SJCRH30 (cell line): ENCODE data around the gene DFFB. TPM values are rescaled to one million over a fixed set of nuclear protein-coding genes. Genes with fewer than 3 reads are reported as not detected.
A peak's percentile ranks its signal among the peaks of the same experiment; 100 is the strongest.

Experiments
- DNase-seq, 2 experiments: peaks; one replicate each; pipeline ENCODE4 v3.0.0-alpha.2; 2015 to 2020
- H3K27ac ChIP-seq: fragments of 250-450 bp; sonication (Bioruptor Pico); 2 replicates; pipeline ENCODE4 v1.5.1; 2020; ENCODE audit warnings: mild to moderate bottlenecking, moderate library complexity
- H3K27me3 ChIP-seq: fragments of 250-450 bp; sonication (Bioruptor Pico); 2 replicates; pipeline ENCODE4 v1.5.1; 2020; ENCODE audit warnings: mild to moderate bottlenecking, moderate library complexity
- H3K36me3 ChIP-seq: fragments of 250-450 bp; sonication (Bioruptor Pico); 2 replicates; pipeline ENCODE4 v1.5.1; 2020; ENCODE audit warnings: mild to moderate bottlenecking, moderate library complexity
- H3K4me1 ChIP-seq: fragments of 250-450 bp; sonication (Bioruptor Pico); 2 replicates; pipeline ENCODE4 v1.5.1; 2020; ENCODE audit warnings: mild to moderate bottlenecking, moderate library complexity
- H3K4me3 ChIP-seq: fragments of 250-450 bp; sonication (Bioruptor Pico); 2 replicates; pipeline ENCODE4 v1.5.1; 2020; ENCODE audit warnings: mild to moderate bottlenecking, moderate library complexity
- H3K9me3 ChIP-seq: fragments of 250-450 bp; sonication (Bioruptor Pico); replicated peaks from 2 replicates; pipeline ENCODE4 v1.5.1; 2020; ENCODE audit warnings: mild to moderate bottlenecking, moderate library complexity
- total RNA-seq: library from RNA; depleted of rRNA; stranded (reverse); fragments of >200 nt; shearing (Covaris generic); gene quantifications from 2 replicates; pipeline ENCODE4 v1.2.3, GENCODE V29; 2014

DFFB gene
- total RNA-seq, 1 experiment from 2014 or later = 5.6 TPM

- Histone ChIP-seq H3K27me3 (no peaks in the 10 kb centered on the region), H3K36me3 (peaks cover 31% of the 10 kb centered on the region)
- DNase-seq = no peak
These were observed 10.2 kb upstream of the DFFB start for GRCh38 chr1:3847081-3847480.

DNA sequence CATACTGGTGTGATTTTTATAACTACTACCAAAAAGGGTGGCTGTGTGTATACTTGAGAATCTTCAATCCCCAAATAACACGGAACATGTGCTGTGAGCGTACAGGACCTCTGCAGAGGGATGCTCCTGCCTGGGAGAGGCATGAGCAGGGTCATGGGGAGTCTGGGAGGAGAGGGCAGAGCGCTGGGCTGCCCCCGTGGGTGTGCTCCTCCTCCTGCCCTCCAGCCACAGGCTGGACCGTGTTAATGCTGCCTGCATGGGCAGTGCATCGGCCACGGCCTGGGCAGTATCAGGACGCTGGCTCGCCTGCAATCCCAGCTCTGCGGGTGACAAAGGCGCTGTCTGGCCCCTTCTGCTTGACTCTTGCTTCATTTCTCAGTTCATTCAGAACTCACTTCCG lies 6.4 kb upstream of the DFFB start:
- H3K27me3 ChIP-seq = no peaks in the 10 kb centered on the region
- H3K36me3 ChIP-seq = peaks cover 14% of the 10 kb centered on the region
- H3K4me3 ChIP-seq = no peak overlapping the region
- no peak for DNase-seq
- H3K4me1 ChIP-seq = no peaks in the 10 kb centered on the region
- no peaks in the 10 kb centered on the region for H3K9me3 ChIP-seq
- H3K27ac ChIP-seq = no peak overlapping the region

More at GRCh38 chr1:3847081-3847480, 10.2 kb upstream of the DFFB start:
- Histone ChIP-seq H3K4me3 (no peak overlapping the region), H3K27ac (no peak overlapping the region), H3K9me3 (no peaks in the 10 kb centered on the region), H3K4me1 (no peaks in the 10 kb centered on the region)

DNA sequence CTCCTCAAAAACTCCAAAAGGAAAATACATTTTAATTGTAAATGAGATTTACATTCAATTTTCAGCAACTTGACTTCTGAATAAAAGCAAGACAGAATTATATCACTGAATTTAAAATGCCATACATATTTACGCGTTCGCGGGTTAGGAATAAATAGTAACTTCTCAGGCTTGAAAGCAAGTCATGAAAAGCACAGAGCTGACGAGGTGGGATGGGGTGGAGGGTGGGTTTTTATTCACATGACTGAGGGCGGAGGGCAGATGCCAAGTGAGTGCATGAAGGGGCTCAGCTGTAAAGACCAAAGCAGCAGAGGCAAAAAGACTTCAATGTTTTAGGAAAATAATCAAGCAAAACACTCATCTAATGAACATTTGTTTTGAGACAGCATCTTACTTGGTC lies 6.0 kb upstream of the DFFB start:
- peaks cover 14% of the 10 kb centered on the region for H3K36me3 ChIP-seq
- no peak overlapping the region for H3K27ac ChIP-seq
- no peak for DNase-seq
- H3K4me1 ChIP-seq = no peaks in the 10 kb centered on the region
- H3K4me3 ChIP-seq = no peak overlapping the region
- H3K9me3 ChIP-seq = no peaks in the 10 kb centered on the region
- no peaks in the 10 kb centered on the region for H3K27me3 ChIP-seq

- Histone ChIP-seq H3K36me3 (peaks cover 14% of the 10 kb centered on the region), H3K9me3 (no peaks in the 10 kb centered on the region), H3K27me3 (no peaks in the 10 kb centered on the region), H3K27ac (no peak overlapping the region), H3K4me1 (no peaks in the 10 kb centered on the region), H3K4me3 (no peak overlapping the region)
- no peak for DNase-seq
These were observed 5.2 kb upstream of the DFFB start for GRCh38 chr1:3852091-3852490.

DNA sequence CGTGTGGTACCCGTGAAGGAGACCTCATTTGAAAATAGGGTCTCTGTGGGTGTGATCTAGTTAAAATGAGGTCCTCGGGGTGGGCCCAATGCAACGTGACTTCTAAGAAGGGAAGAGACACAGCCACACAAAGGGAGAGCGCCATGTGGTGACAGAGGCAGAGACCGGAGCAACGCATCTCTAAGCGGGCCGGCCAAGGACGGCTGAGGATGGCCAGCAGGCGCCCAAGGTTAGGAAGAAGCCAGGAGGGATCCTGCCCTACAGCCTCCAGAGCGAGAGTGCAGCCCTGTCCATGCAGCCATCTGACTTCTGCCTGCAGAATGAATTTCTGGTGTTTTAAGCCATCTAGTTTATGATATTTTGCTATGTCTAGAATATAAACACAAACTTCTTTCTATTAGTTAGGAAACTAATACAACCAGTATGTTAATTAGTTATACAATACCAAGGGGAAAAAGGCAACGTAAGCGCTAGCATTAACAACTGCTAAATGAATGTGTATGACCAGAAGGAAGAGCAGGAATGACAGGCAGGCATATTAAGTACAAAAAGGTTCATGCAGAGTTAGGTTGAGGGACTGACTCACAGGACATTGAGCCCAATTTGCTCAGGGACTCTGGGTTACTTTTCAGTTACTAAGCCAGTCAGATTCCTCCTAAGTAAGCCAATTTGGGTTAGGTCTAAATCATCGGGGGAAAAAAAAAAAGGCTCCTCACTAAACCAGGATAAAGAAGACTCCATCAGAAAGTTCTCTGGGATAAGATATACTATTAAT lies 4.4 kb upstream of the DFFB start:
- Histone ChIP-seq H3K9me3 (no peaks in the 10 kb centered on the region), H3K4me3 (no peak overlapping the region), H3K36me3 (peaks cover 12% of the 10 kb centered on the region), H3K4me1 (no peaks in the 10 kb centered on the region), H3K27me3 (no peaks in the 10 kb centered on the region), H3K27ac (no peak overlapping the region)
- no peak for DNase-seq

GRCh38 chr1:3857791-3858129 lies 484 bp downstream of the DFFB start:
- peak overlapping the region; percentile 93 for H3K4me3 ChIP-seq
- no peaks in the 10 kb centered on the region for H3K4me1 ChIP-seq
- peak overlapping the region; percentile 81 for H3K27ac ChIP-seq
- H3K27me3 ChIP-seq = no peaks in the 10 kb centered on the region
- H3K36me3 ChIP-seq = no peaks in the 10 kb centered on the region
- H3K9me3 ChIP-seq = no peaks in the 10 kb centered on the region
- no peak for DNase-seq

GRCh38 chr1:3858231-3858981 lies 1.1 kb downstream of the DFFB start:
- Histone ChIP-seq H3K4me1 (peaks cover under 1% of the 10 kb centered on the region), H3K4me3 (no peak overlapping the region), H3K27me3 (no peaks in the 10 kb centered on the region), H3K27ac (no peak overlapping the region), H3K36me3 (no peaks in the 10 kb centered on the region), H3K9me3 (no peaks in the 10 kb centered on the region)
- DNase-seq = peak in 1 of 2 experiments; percentile 13

DNA sequence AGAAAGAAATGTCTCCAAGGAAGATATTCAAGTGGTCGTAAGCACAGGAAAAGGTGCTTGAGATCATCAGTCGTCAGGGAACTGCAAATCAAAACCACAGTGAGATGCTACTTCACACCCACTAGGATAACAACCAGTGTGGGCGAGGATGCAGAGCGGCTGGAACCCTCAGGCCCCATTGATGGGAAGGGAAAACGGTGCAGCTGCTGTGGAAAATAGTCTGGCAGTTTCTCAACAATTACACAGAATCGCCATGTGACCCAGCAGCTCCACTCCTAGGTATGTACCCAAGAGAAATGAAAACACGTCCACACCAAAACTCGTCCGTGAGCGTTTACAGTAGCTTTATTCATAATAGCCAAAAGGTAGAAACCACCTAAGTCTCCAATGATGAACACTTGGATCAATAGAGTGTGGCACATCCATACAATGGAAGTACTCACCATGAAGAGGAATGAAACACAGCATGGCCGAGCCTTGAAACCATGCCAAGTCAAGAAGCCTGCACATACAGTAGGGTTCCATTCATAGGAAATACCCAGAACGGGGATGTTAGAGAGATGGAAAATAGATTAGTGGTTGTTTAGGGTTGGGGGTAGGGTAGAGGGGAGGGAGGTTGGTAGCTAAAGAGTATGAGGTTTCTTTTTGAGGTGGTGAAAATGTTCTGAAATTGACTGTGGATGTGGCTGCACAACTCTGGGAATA lies 6.1 kb downstream of the DFFB start:
- Histone ChIP-seq H3K9me3 (no peaks in the 10 kb centered on the region), H3K4me3 (peak overlapping the region; percentile 19; the same call in 1 of the 2 replicates), H3K27ac (peak overlapping the region; percentile 64), H3K36me3 (no peaks in the 10 kb centered on the region), H3K4me1 (peaks cover 5% of the 10 kb centered on the region), H3K27me3 (no peaks in the 10 kb centered on the region)
- peak; percentile 58 to 70 for DNase-seq

GRCh38 chr1:3864884-3865283 lies 7.6 kb downstream of the DFFB start:
- H3K36me3 ChIP-seq = no peaks in the 10 kb centered on the region; the same call in 1 of the 2 replicates

DNA sequence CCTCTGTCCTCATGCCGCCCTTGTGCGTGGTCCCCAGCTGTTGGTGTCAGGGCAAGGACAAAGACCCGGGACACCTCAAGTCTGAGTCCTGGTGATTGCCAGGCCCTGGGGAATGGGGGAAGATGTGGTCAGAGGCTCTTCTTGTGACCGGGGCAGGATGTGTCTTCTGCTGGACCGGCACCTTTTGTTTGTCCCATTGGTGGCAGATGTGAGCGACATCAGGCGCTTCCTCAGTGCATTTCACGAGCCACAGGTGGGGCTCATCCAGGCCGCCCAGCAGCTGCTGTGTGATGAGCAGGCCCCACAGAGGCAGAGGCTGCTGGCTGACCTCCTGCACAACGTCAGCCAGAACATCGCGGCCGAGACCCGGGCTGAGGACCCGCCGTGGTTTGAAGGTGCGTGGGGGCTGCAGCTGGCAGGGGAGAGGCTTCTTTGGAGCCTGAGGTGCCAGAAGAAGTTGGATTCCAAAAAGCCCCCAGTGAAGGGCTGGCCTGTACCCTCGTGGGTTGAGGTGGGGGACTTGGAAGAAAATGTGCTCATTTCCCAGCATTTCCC lies 8.4 kb downstream of the DFFB start:
- Histone ChIP-seq H3K4me3 (no peak overlapping the region), H3K36me3 (no peaks in the 10 kb centered on the region; the same call in 1 of the 2 replicates), H3K4me1 (peaks cover 5% of the 10 kb centered on the region), H3K27ac (no peak overlapping the region), H3K27me3 (no peaks in the 10 kb centered on the region), H3K9me3 (no peaks in the 10 kb centered on the region)
- no peak for DNase-seq

More at GRCh38 chr1:3864884-3865283, 7.6 kb downstream of the DFFB start:
- no peak overlapping the region for H3K27ac ChIP-seq
- peaks cover 5% of the 10 kb centered on the region for H3K4me1 ChIP-seq
- H3K9me3 ChIP-seq = no peaks in the 10 kb centered on the region
- H3K27me3 ChIP-seq = no peaks in the 10 kb centered on the region
- no peak for DNase-seq
- H3K4me3 ChIP-seq = no peak overlapping the region

GRCh38 chr1:3868464-3869006 lies 11.3 kb downstream of the DFFB start:
- DNase-seq = no peak
- H3K27ac ChIP-seq = no peak overlapping the region
- no peaks in the 10 kb centered on the region for H3K27me3 ChIP-seq
- H3K4me3 ChIP-seq = no peak overlapping the region
- no peaks in the 10 kb centered on the region; the same call in 1 of the 2 replicates for H3K36me3 ChIP-seq
- peaks cover 2% of the 10 kb centered on the region for H3K4me1 ChIP-seq
- H3K9me3 ChIP-seq = no peaks in the 10 kb centered on the region

DNA sequence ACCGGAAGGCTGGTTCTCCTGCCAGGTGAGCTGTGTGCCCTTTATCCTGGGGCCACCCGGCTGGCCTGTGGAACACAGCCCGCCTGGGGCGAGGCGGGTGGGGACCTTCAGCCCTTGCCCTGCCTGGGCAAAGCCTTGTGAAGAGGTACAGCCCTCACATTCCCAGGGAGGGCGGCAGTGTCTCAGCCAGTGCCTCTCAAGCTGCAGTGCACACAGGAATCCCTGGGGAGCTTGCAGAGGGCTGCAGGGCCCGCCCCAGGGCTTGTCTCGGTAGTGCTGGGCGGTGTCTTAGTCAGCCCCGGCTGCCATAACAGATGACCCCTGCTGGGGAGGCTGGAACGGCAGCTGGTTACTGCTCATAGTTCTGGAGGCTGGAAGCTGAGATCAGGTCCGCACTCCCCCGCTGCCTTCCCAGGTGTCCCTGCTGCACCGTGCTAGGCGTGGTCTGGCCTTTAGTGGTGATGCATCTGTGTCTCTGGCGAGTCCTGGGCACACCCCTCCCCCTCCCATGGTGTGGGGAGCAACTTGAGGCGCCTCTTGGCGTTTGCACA lies 12.6 kb downstream of the DFFB start:
- no peaks in the 10 kb centered on the region; the same call in 1 of the 2 replicates for H3K36me3 ChIP-seq
- no peaks in the 10 kb centered on the region for H3K9me3 ChIP-seq
- peak in 1 of 2 experiments; percentile 22 for DNase-seq
- no peaks in the 10 kb centered on the region for H3K27me3 ChIP-seq
- no peak overlapping the region for H3K27ac ChIP-seq
- no peak overlapping the region for H3K4me3 ChIP-seq
- no peaks in the 10 kb centered on the region for H3K4me1 ChIP-seq

GRCh38 chr1:3871451-3871805 lies 14.2 kb downstream of the DFFB start:
- Histone ChIP-seq H3K9me3 (no peaks in the 10 kb centered on the region), H3K27ac (no peak overlapping the region), H3K27me3 (no peaks in the 10 kb centered on the region), H3K4me3 (no peak overlapping the region), H3K4me1 (no peaks in the 10 kb centered on the region), H3K36me3 (no peaks in the 10 kb centered on the region; the same call in 1 of the 2 replicates)
- DNase-seq = no peak

DNA sequence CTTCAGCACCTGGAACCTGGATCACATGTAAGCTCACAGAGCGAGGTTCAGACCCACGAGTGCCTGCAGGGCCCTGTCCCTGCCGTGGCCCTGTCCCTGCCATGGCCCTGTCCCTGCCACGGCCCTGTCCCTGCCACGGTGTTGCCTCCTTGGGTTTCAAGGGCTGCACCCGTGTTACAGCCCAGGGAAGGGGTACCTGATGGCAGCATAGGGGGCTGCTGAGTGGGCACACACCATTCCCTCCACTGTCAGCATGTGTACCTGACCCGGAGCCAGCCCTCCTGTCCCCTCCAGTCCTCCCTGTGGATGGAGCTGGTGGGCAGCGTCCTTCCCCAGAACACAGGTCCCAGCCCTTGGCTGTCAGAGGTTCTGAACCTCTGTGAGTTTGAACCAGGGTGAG lies 15.3 kb downstream of the DFFB start:
- H3K36me3 ChIP-seq = no peaks in the 10 kb centered on the region; the same call in 1 of the 2 replicates
- H3K27me3 ChIP-seq = no peaks in the 10 kb centered on the region
- no peaks in the 10 kb centered on the region for H3K9me3 ChIP-seq
- H3K4me3 ChIP-seq = no peak overlapping the region
- no peaks in the 10 kb centered on the region for H3K4me1 ChIP-seq
- DNase-seq = no peak
- H3K27ac ChIP-seq = no peak overlapping the region
